WERI-Rb-1 (cell line): ENCODE results near the gene TMEM239.

Experiments
- DNase-seq: peaks from one replicate; pipeline ENCODE4 v3.0.0-alpha.2; 2020
- H3K27ac ChIP-seq: fragments of 250-450 bp; sonication (Bioruptor Pico); 2 replicates; pipeline ENCODE4 v1.5.1; 2020; ENCODE audit warnings: mild to moderate bottlenecking, moderate library complexity
- H3K27me3 ChIP-seq: fragments of 250-450 bp; sonication (Bioruptor Pico); 2 replicates; pipeline ENCODE4 v1.5.1; 2021; ENCODE audit warnings: mild to moderate bottlenecking, low read depth, moderate library complexity; ENCODE audit not compliant: insufficient read depth, severe bottlenecking
- H3K36me3 ChIP-seq: fragments of 250-450 bp; sonication (Bioruptor Pico); 2 replicates; pipeline ENCODE4 v1.5.1; 2020; ENCODE audit warnings: mild to moderate bottlenecking, moderate library complexity
- H3K4me3 ChIP-seq: 2 replicates; pipeline ENCODE4 v1.5.1; 2011; ENCODE audit warnings: low read depth, mild to moderate bottlenecking, control low read depth, low read length
- H3K9me3 ChIP-seq: fragments of 250-450 bp; sonication (Bioruptor Pico); 2 replicates; pipeline ENCODE4 v1.5.1; 2021; ENCODE audit warnings: mild to moderate bottlenecking, moderate library complexity; ENCODE audit not compliant: severe bottlenecking
- CTCF ChIP-seq: IDR thresholded peaks from 2 replicates; pipeline ENCODE4 v1.5.1; 2011; ENCODE audit warnings: low read depth, mild to moderate bottlenecking, control low read depth, inconsistent platforms, low read length

TMEM239 gene

GRCh38 chr20:2801286-2801728 is 14.9 kb upstream of the TMEM239 start:
- peak overlapping the region; percentile 67 for H3K27ac ChIP-seq
- no peak for DNase-seq

GRCh38 chr20:2804041-2804828 is 11.9 kb upstream of the TMEM239 start:
- Histone ChIP-seq H3K9me3 (peaks cover under 1% of the 10 kb centered on the region), H3K27ac (no peak overlapping the region), H3K4me3 (no peak overlapping the region), H3K36me3 (no peaks in the 10 kb centered on the region; the same call in 1 of the 2 replicates), H3K27me3 (no peaks in the 10 kb centered on the region)
- no peak for DNase-seq
- TF ChIP-seq CTCF: no peak

More at GRCh38 chr20:2801286-2801728, 14.9 kb upstream of the TMEM239 start:
- Histone ChIP-seq H3K9me3 (no peaks in the 10 kb centered on the region), H3K27me3 (no peaks in the 10 kb centered on the region), H3K4me3 (peak overlapping the region; percentile 59), H3K36me3 (peaks cover 25% of the 10 kb centered on the region)
- no peak for TF ChIP-seq CTCF

- no peak for DNase-seq
- Histone ChIP-seq H3K27ac (no peak overlapping the region), H3K27me3 (no peaks in the 10 kb centered on the region), H3K4me3 (no peak overlapping the region), H3K36me3 (no peaks in the 10 kb centered on the region; the same call in 1 of the 2 replicates), H3K9me3 (peaks cover 6% of the 10 kb centered on the region)
- no peak for TF ChIP-seq CTCF
These were observed 11.1 kb upstream of the TMEM239 start for GRCh38 chr20:2804852-2805688.

- Histone ChIP-seq H3K4me3 (no peak overlapping the region), H3K9me3 (peaks cover 6% of the 10 kb centered on the region), H3K36me3 (no peaks in the 10 kb centered on the region), H3K27ac (no peak overlapping the region), H3K27me3 (no peaks in the 10 kb centered on the region)
- no peak for DNase-seq
- no peak for TF ChIP-seq CTCF
These were observed 10.3 kb upstream of the TMEM239 start for GRCh38 chr20:2805689-2806350.

- H3K27ac ChIP-seq: no peak overlapping the region
- no peak for TF ChIP-seq CTCF
- no peaks in the 10 kb centered on the region for H3K36me3 ChIP-seq
- peaks cover 6% of the 10 kb centered on the region for H3K9me3 ChIP-seq
- no peaks in the 10 kb centered on the region for H3K27me3 ChIP-seq
- no peak overlapping the region for H3K4me3 ChIP-seq
- no peak for DNase-seq
These were observed 9.8 kb upstream of the TMEM239 start for GRCh38 chr20:2806351-2806701.
